ENCODE measurements around the gene NCOA7. TPM values are rescaled to one million over a fixed set of nuclear protein-coding genes. Genes with fewer than 3 reads are reported as not detected.

Gene NCOA7
- total RNA-seq, 1 donor from 2014 or later = 28.8 TPM

GRCh38 chr6:125812394-125813292, 21.9 kb downstream of the NCOA7 start:
- DNase-seq = peak; percentile 50

DNA sequence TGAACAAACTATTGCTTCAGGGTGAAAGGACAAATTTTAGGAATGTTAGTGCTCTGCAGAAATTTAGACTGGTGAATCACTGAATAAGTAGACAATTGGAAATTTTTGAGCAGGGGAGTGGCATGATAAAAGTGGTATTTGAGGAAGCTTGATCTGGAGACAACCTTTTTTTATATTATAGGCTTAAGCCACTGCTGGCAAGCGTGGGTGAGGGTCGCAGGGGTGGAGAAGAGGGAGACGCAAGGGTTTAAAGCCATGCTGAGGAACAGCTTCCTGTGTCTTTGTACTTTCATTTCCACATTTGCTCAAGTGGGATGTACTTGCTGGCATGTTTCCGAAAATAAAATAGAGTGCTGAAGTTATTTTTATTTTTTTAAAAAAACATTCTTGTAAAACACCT, 23.7 kb downstream of the NCOA7 start:
- DNase-seq = no peak

- no peak for DNase-seq
These were observed 24.5 kb downstream of the NCOA7 start for GRCh38 chr6:125815080-125815910.

DNA sequence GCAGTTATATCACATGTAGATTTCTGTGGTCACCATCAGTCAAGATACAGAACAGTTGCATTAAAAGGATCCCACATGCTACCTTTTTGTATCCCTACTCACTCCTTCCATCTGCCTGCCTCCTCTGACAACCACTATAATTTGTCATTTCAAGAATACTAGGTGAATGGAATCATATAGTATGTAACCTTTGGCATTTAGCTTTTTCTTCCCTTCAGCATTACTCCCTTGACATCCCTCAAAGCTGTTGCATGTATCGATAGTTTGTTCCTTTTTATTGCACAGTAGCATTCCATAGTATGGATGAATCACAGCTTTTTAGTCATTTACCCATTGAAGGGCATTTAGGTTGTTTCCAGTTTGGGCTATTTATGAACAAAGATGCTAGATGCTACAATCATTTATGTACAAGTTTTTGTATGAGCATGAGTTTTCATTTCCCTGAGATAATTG, 26.1 kb downstream of the NCOA7 start:
- DNase-seq = no peak

DNA sequence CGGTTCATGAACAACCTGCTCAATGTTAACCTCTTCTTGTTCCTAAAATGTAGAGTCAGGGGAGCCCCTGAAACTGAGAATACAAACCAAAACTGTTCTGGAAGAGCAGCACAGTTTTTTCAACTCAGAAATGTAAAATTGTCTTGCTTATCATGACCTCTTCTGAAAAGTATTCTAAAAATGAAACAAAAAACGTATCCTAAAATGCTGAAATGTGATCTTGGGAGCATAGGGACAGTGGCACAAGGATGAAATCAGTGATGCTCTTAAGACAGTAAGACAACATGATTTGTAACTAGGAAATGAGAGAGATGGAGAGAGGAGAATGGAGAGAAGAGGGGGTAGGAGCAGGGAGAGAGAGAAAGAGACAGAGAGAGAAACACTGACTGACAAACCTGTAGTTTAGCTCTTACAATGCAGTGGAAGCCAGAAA, 27.5 kb downstream of the NCOA7 start:
- no peak for DNase-seq

- no peak for DNase-seq
These were observed 28.1 kb downstream of the NCOA7 start for GRCh38 chr6:125818772-125819260.

GRCh38 chr6:125819535-125820326, 29.0 kb downstream of the NCOA7 start:
- no peak for DNase-seq

GRCh38 chr6:125821825-125822281, 31.1 kb downstream of the NCOA7 start:
- no peak for DNase-seq

GRCh38 chr6:125823180-125823579, 32.4 kb downstream of the NCOA7 start:
- no peak for DNase-seq

- no peak for DNase-seq
These were observed 34.4 kb downstream of the NCOA7 start for GRCh38 chr6:125824946-125825771.

- DNase-seq = no peak
These were observed 36.1 kb downstream of the NCOA7 start for GRCh38 chr6:125826695-125827463.

DNA sequence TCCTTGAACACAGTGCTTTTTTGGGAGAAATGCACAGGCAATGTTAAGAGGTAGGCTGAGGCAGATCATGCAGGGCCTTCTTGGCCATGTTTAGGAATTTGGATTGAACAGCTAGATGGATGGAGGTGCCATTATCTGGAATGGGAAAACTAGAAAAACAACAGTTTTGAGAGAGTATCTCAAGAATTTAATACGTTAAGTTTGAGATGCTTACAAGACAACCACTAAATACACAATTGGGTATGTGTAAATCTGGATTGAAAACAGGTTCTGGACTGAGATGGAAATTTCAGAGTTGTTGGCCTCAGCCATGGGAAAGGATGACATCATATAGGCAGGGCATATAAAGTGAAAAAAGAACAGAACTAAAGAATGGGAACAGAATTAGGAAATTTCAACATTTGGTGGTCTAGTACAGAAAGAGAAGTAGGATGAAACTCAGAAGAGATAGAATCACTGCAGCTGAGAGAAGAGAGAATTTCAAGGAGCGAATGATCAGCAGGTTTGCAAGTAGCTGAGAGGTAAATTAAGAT, 37.1 kb downstream of the NCOA7 start:
- no peak for DNase-seq

- DNase-seq = no peak
These were observed 37.8 kb downstream of the NCOA7 start for GRCh38 chr6:125828476-125829039.

DNA sequence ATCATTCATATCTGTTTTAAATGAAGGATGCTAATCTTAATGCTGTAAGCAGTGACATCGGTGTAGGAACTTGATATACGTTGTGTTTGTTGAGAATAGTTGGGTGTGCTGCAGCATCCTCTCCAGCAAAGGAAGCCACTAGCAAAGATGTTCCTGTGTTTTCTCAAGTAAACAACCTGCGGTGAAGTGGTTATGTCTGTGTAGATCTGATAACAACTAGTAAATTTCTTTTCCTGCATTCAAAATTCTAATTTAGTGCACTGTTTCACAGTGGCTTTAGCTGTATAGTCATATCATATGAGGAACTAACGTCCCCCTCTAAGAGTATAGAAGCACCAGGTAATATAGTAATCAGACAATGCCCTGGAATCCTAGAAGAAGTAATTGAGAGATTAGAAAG, 38.7 kb downstream of the NCOA7 start:
- no peak for DNase-seq

DNA sequence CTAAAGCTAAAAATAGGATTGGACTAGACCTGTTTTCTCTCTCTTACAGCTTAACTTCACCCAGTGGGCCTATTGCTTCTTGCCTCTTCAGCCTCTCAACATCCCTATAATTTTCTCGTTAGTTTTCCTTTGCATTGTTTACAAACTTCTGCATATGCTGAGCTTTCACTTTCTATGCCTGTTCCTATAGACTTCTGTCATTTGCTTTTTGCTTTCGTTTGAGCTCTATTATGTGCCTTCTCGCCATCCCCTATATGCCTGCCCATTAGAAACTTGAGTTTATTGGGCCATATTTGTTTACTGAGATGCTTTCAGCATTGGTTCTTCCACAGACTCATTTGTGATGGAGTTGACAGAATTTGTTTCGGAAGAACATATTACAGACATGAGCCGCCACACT, 40.9 kb downstream of the NCOA7 start:
- DNase-seq = no peak

DNA sequence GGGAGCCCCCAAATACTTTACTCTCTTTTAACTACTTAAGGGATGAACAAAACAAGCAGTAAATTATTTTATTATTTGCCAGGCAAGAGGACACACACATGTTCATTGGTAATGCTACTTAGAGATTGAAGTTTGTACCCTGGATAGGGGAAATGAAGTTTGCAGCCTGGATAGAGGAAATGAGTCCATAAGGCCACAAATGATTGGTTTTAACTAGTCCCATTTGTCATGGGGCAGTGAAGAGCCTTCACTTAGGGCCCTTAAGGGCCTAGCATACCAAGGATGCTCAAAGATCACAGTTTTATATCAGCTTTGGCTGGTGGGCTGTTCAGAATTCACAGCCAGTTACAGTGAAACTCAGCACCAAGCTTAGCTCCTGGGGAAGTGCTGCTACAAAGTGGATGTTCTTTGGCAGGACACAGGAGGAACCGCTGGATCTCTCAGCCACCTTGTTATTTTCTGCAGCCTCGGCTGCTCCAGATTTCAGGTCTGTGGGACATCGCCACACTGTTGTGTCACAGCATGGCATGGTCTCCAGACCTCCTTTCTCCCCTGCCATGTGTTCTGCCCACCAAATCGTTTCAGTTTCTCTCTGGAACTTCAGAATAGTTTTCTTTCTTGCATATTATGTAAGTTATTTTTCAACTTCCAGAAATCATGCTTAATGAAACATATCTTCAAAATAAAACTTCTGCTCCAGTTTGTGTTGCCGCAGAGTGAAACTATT, 41.8 kb downstream of the NCOA7 start:
- no peak for DNase-seq

GRCh38 chr6:125834348-125834747, 43.6 kb downstream of the NCOA7 start:
- no peak for DNase-seq

DNA sequence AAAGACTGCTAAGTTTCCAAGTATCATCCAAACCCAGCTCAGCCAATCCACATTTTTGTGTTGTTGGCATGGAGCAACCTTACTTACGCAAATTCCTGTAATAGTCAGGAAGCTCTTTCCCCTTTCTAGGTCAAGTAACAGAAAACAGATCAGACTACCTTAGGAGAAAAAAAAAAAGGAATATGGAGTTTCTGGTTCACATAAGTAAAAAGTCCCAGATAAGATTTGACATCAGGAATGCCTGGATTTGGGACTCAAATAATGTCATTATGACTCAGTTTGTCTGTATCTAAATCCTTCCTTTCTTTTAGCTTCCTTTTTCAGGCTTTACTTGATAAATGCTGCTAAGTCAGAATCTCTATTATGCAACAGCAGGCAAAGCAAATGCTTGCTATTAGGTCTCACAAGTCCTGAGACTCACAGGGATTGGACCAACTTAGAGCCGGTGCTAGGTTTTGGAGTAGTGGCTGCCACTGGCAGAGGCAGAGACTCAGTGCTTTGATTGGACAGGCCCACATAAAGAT, 44.5 kb downstream of the NCOA7 start:
- no peak for DNase-seq

DNA sequence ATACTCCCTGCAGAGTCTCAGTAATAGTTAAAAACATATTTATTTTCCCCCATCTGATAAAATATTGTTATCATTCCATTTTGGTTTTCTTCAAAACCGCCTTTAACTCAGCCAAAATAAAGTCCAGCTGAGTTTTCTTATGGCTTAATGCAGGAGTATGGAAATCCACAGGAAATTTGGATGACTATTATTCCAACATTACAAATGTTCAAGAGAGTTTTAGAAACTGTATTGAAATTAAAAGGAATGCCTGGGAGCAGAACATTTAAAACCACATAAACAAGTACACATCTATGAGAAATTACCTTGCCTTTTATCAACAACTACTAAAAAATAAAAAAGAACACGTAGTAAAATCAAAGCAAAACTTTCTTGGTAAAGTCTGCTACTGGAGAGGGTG, 45.7 kb downstream of the NCOA7 start:
- DNase-seq = no peak
